Endothelial cell of umbilical vein (primary cell): Measurements from ENCODE around the gene TRIM27. TPM values are rescaled to one million over a fixed set of nuclear protein-coding genes. Genes with fewer than 3 reads are reported as not detected.

Source experiments
- BruUV-seq: library from RNA; stranded (reverse); fragments of 400-500 nt; replicated peaks from 2 replicates; lab custom pipeline; 2021; lab: Mats Ljungman, UMichigan
- CTCF ChIA-PET: fragments of 300-600, 350-600 bp; sonication (Branson Sonifier 250); formaldehyde crosslinking; loops from one replicate; lab custom pipeline; 2021; ENCODE audit warnings: antibody characterized with exemption, inconsistent platforms; lab: Charles Lee
- POLR2A ChIA-PET: fragments of 300-600, 350-600 bp; sonication (Branson Sonifier 250); formaldehyde crosslinking; loops from one replicate; lab custom pipeline; 2021; ENCODE audit warnings: antibody characterized with exemption, inconsistent platforms; lab: Charles Lee
- DNase-seq: peaks from one replicate; pipeline ENCODE4 v3.0.0-alpha.2; 2011; ENCODE audit warnings: low read depth, low spot score
- FAIRE-seq: peaks from 2 replicates; lab custom pipeline; 2011; peaks lifted over from hg19 to GRCh38; lab: Jason Lieb, UNC
- H2AFZ ChIP-seq: 2 replicates; pipeline ENCODE4 v1.6.0; 2012; ENCODE audit warnings: low read depth, low read length, control low read depth, inconsistent platforms
- H3K27ac ChIP-seq: 2 replicates; pipeline ENCODE4 v1.5.1; 2011; ENCODE audit warnings: low read depth, mild to moderate bottlenecking, control low read depth, low read length, moderate library complexity; ENCODE audit not compliant: insufficient read depth
- H3K27me3 ChIP-seq, 2 experiments: 2 replicates each; pipeline versions ENCODE4 v1.6.0 to v1.6.1; 2011; ENCODE audit warnings: low read length in 2 of 2, mixed read lengths in 1 of 2; ENCODE audit not compliant: control insufficient read depth in 2 of 2, insufficient read depth in 2 of 2
- H3K36me3 ChIP-seq, 2 experiments: 2 replicates in 1 of 2; 3 replicates in 1 of 2; pipeline ENCODE4 v1.5.1; 2011; ENCODE audit warnings: low read length in 2 of 2, mild to moderate bottlenecking in 1 of 2, moderate library complexity in 1 of 2; ENCODE audit not compliant: control insufficient read depth in 2 of 2, insufficient read depth in 2 of 2; ENCODE audit errors: extremely low read depth in 1 of 2
- H3K4me1 ChIP-seq: 3 replicates; pipeline ENCODE4 v1.5.1; 2011; ENCODE audit warnings: mild to moderate bottlenecking, low read length; ENCODE audit not compliant: control insufficient read depth, insufficient read depth; ENCODE audit errors: extremely low read depth
- H3K4me2 ChIP-seq: 2 replicates; pipeline ENCODE4 v1.6.1; 2011; ENCODE audit warnings: low read length, control low read depth, mixed read lengths; ENCODE audit not compliant: insufficient read depth
- H3K4me3 ChIP-seq, 3 experiments: fragments of 200-600 bp in 1 of 3; sonication (generic), shearing (Covaris generic) in 1 of 3; replicated peaks in 1 of 3; 2 replicates each; pipeline ENCODE4 v1.5.1; 2011 to 2016; ENCODE audit warnings: control low read depth in 3 of 3, low read length in 3 of 3, mild to moderate bottlenecking in 2 of 3, inconsistent platforms in 1 of 3, low read depth in 1 of 3, moderate library complexity in 1 of 3; ENCODE audit not compliant: insufficient read depth in 1 of 3
- H3K79me2 ChIP-seq: 2 replicates; pipeline ENCODE4 v1.6.0; 2012; ENCODE audit warnings: low read length, inconsistent platforms; ENCODE audit not compliant: control insufficient read depth, insufficient read depth
- H3K9ac ChIP-seq: replicated peaks from 2 replicates; pipeline ENCODE3; 2011; ENCODE audit warnings: low read length, control low read depth; ENCODE audit not compliant: insufficient read depth; ENCODE audit errors: extremely low read depth
- H3K9me1 ChIP-seq: replicated peaks from 3 replicates; pipeline ENCODE4 v1.6.0; 2011; ENCODE audit warnings: mild to moderate bottlenecking, low read length; ENCODE audit not compliant: control insufficient read depth, insufficient read depth; ENCODE audit errors: extremely low read depth
- H3K9me3 ChIP-seq: replicated peaks from 2 replicates; pipeline ENCODE4 v1.5.1; 2012; ENCODE audit warnings: low read length, inconsistent platforms; ENCODE audit not compliant: control insufficient read depth, insufficient read depth
- H4K20me1 ChIP-seq: replicated peaks from 2 replicates; pipeline ENCODE3; 2011; ENCODE audit warnings: mild to moderate bottlenecking, low read length; ENCODE audit not compliant: control insufficient read depth, insufficient read depth; ENCODE audit errors: extremely low read depth
- JUN ChIP-seq: IDR thresholded peaks from 2 replicates; pipeline ENCODE4 v1.6.1; 2011; ENCODE audit warnings: borderline replicate concordance, low read depth; ENCODE audit not compliant: insufficient read length, insufficient read depth
- MAX ChIP-seq: IDR thresholded peaks from 2 replicates; pipeline ENCODE4 v1.6.1; 2011; ENCODE audit not compliant: insufficient read depth, insufficient read length
- MYC ChIP-seq: IDR thresholded peaks from one replicate; pipeline ENCODE4 v1.6.1; 2011; ENCODE audit warnings: mild to moderate bottlenecking, low read depth, low read length
- POLR2A ChIP-seq: IDR thresholded peaks from 2 replicates; pipeline ENCODE4 v1.6.1; 2012; ENCODE audit warnings: low read depth, mild to moderate bottlenecking, control low read depth, low read length
- POLR2AphosphoS5 ChIP-seq: IDR thresholded peaks from 2 replicates; pipeline ENCODE4 v1.6.1; 2012; ENCODE audit warnings: low read depth, mild to moderate bottlenecking, control low read depth, low read length, moderate library complexity; ENCODE audit not compliant: insufficient read depth
- dilution Hi-C: fragments of 300-500 bp; cut with MboI; formaldehyde crosslinking; loops from one replicate; pipeline ENCODE4 v1.15.0; 2019; ENCODE audit warnings: low sequenced_read_pairs; ENCODE audit not compliant: extremely low pct_ligation_motif_present
- intact Hi-C: fragments of 100-400 bp; cut with micrococcal nuclease; formaldehyde crosslinking; loops from one replicate; pipeline ENCODE4 v1.10.0; 2022
- polyA plus RNA-seq, 4 experiments: library from polyadenylated mRNA; depleted of rRNA in 3 of 4; stranded (reverse) in 3 of 4; unstranded in 1 of 4; fragments of >200 nt; gene quantifications; 2 replicates each; pipeline versions ENCODE4 v1.2.1 to v1.2.3, GENCODE V29; 2011 to 2012; ENCODE audit warnings: missing spikeins in 1 of 4
- total RNA-seq: library from RNA; stranded (reverse); gene quantifications from 2 replicates; pipeline ENCODE4 v1.2.3, GENCODE V29; 2021

The TRIM27 gene
- total and polyA plus RNA-seq, 2 donors (not counting 3 experiments of a cell fraction or from before 2014, with no cell fraction given), result 67.1 to 69.2 TPM

GRCh38 chr6:28914941-28915340, 8.8 kb downstream of the TRIM27 start:
- dilution Hi-C loops (no loop called here), intact Hi-C loops (no loop called here)
- H2AFZ ChIP-seq, result no peak overlapping the region
- H3K27me3 ChIP-seq, result no peaks in the 10 kb centered on the region
- no peak overlapping the region for H3K4me3 ChIP-seq
- DNase-seq (no peak), FAIRE-seq (no peak)
- POLR2A ChIA-PET, result interaction anchor here (0.6 kb wide), 1 partner anchor 51 kb away, joined by 5 read pairs; no protein-coding TSS in a partner anchor
- H3K4me2 ChIP-seq, result no peak overlapping the region
- H3K9me3 ChIP-seq, result no peaks in the 10 kb centered on the region
- peaks cover 21% of the 10 kb centered on the region for H3K79me2 ChIP-seq
- H3K9me1 ChIP-seq, result no peaks in the 10 kb centered on the region
- H3K9ac ChIP-seq, result no peak overlapping the region
- TF ChIP-seq MYC, result no peak
- TF ChIP-seq POLR2AphosphoS5, result no peak
- no peak for TF ChIP-seq POLR2A
- TF ChIP-seq JUN, result no peak
- BruUV-seq, result no TSS peak
- CTCF ChIA-PET, result interaction anchor here (1.3 to 1.4 kb wide), 2 partner anchors 9 to 13 kb away, joined by 3 read pairs; partner anchors contain the start of gene TRIM27
- peaks cover 2% of the 10 kb centered on the region for H4K20me1 ChIP-seq
- peaks cover 5% of the 10 kb centered on the region for H3K4me1 ChIP-seq
- peaks cover 24 to 28% of the 10 kb centered on the region in 2 experiments for H3K36me3 ChIP-seq
- no peak overlapping the region for H3K27ac ChIP-seq

GRCh38 chr6:28910901-28911690, 12.7 kb downstream of the TRIM27 start:
- H3K79me2 ChIP-seq, result peaks cover 2% of the 10 kb centered on the region
- dilution Hi-C loops, result no loop called here

More at GRCh38 chr6:28910901-28911690, 12.7 kb downstream of the TRIM27 start:
- ChIA-PET CTCF (interaction anchor here (0.7 to 1.7 kb wide), 6 partner anchors 9 to 73 kb away, joined by 3 to 4 read pairs (median 4); no protein-coding TSS in a partner anchor), POLR2A (interaction anchor here (0.9 to 1.0 kb wide), 2 partner anchors 13 to 14 kb away, joined by 3 read pairs; partner anchors contain the start of gene TRIM27)
- Histone ChIP-seq H3K27me3 (no peaks in the 10 kb centered on the region), H3K9me1 (no peaks in the 10 kb centered on the region), H2AFZ (no peak overlapping the region), H3K9me3 (no peaks in the 10 kb centered on the region), H3K4me2 (no peak overlapping the region), H3K9ac (no peak overlapping the region), H3K4me1 (no peaks in the 10 kb centered on the region), H4K20me1 (peaks cover 2% of the 10 kb centered on the region), H3K4me3 (no peak overlapping the region), H3K36me3 (peaks cover 25 to 33% of the 10 kb centered on the region in 2 experiments), H3K27ac (no peak overlapping the region)
- FAIRE-seq (peak; percentile 74), DNase-seq (peak; percentile 45)
- BruUV-seq, result no TSS peak
- intact Hi-C loops, result loop anchor here (1.0 kb wide), 1 partner anchor 11 kb away; no protein-coding TSS in a partner anchor
- no peak for TF ChIP-seq MAX
